SU-DHL-6 (cell line): ENCODE measurements around the gene SYTL1.
A peak's percentile ranks its signal among the peaks of the same experiment; 100 is the strongest.

Experiments used
- H2AFZ ChIP-seq: fragments of 200-600 bp; sonication (generic); 2 replicates; pipeline ENCODE4 v1.6.1; 2014; ENCODE audit warnings: low read depth, mild to moderate bottlenecking, moderate library complexity, mixed read lengths, antibody characterized with exemption, low read length; ENCODE audit not compliant: severe bottlenecking
- H3F3A ChIP-seq: fragments of 200-600 bp; shearing (Covaris generic); 2 replicates; pipeline ENCODE4 v1.6.0; 2016; ENCODE audit warnings: antibody characterized with exemption, mild to moderate bottlenecking; ENCODE audit not compliant: insufficient read depth
- H3K27ac ChIP-seq: fragments of 200-600 bp; sonication (generic); 2 replicates; pipeline ENCODE4 v1.5.1; 2016; ENCODE audit warnings: low read depth, mild to moderate bottlenecking, low read length, moderate library complexity, mixed read lengths
- H3K27me3 ChIP-seq: fragments of 200-600 bp; sonication (generic), shearing (Covaris generic); 2 replicates; pipeline ENCODE4 v1.6.0; 2014; ENCODE audit warnings: mild to moderate bottlenecking, low read length
- H3K36me3 ChIP-seq: fragments of 200-600 bp; sonication (generic); 2 replicates; pipeline ENCODE4 v1.6.1; 2014; ENCODE audit warnings: mild to moderate bottlenecking, low read length, mixed read lengths
- H3K4me2 ChIP-seq: fragments of 300-600, 200-600 bp; shearing (Covaris generic), sonication (generic); 2 replicates; pipeline ENCODE4 v1.6.0; 2014; ENCODE audit warnings: low read length, low read depth, mild to moderate bottlenecking; ENCODE audit not compliant: poor library complexity, severe bottlenecking
- H3K4me3 ChIP-seq: fragments of 200-600 bp; sonication (generic); 2 replicates; pipeline ENCODE4 v1.5.1; 2014; ENCODE audit warnings: antibody characterized with exemption, low read length, mild to moderate bottlenecking, mixed read lengths; ENCODE audit not compliant: insufficient read depth, poor library complexity, severe bottlenecking
- H3K79me2 ChIP-seq: fragments of 200-600 bp; sonication (generic); 2 replicates; pipeline ENCODE4 v1.6.1; 2014; ENCODE audit warnings: mild to moderate bottlenecking, low read length, moderate library complexity; ENCODE audit not compliant: insufficient read depth
- H3K9ac ChIP-seq: fragments of 200-600 bp; sonication (generic); 2 replicates; pipeline ENCODE4 v1.7.0; 2014; ENCODE audit warnings: mild to moderate bottlenecking, low read length
- H3K9me2 ChIP-seq: fragments of 200-600 bp; sonication (generic); replicated peaks from 2 replicates; pipeline ENCODE4 v1.6.1; 2014; ENCODE audit warnings: low read length; ENCODE audit not compliant: insufficient read depth
- H3K9me3 ChIP-seq: fragments of 200-600 bp; sonication (generic); 2 replicates; pipeline ENCODE4 v1.6.1; 2014; ENCODE audit warnings: low read length, mixed read lengths; ENCODE audit not compliant: insufficient read depth
- H4K20me1 ChIP-seq: fragments of 200-600 bp; sonication (generic); 2 replicates; pipeline ENCODE4 v1.6.1; 2014; ENCODE audit warnings: low read depth, mild to moderate bottlenecking, antibody characterized with exemption, low read length, moderate library complexity, mixed read lengths
- CTCF ChIP-seq: fragments of 200-600 bp; sonication (generic); IDR thresholded peaks from one replicate; pipeline ENCODE4 v1.5.1; 2017; ENCODE audit warnings: antibody characterized with exemption, mild to moderate bottlenecking, low read length, moderate library complexity; ENCODE audit not compliant: insufficient read depth, poor library complexity, severe bottlenecking
- EZH2phosphoT487 ChIP-seq: fragments of 200-600 bp; sonication (generic), shearing (Covaris generic); conservative IDR thresholded peaks from 2 replicates; pipeline ENCODE4 v1.6.1; 2018; ENCODE audit warnings: mild to moderate bottlenecking, antibody characterized with exemption, low read length, moderate library complexity, mixed read lengths

SYTL1 gene

GRCh38 chr1:27339213-27339612 lies 2.6 kb upstream of the SYTL1 start:
- H3K27ac ChIP-seq = peak overlapping the region; percentile 91; the same call in 1 of the 2 replicates
- H4K20me1 ChIP-seq = no peaks in the 10 kb centered on the region
- H3K9ac ChIP-seq = no peak overlapping the region
- no peaks in the 10 kb centered on the region for H3K27me3 ChIP-seq
- no peak overlapping the region for H3K4me2 ChIP-seq
- H3F3A ChIP-seq = peaks cover 21% of the 10 kb centered on the region
- H3K9me3 ChIP-seq = no peaks in the 10 kb centered on the region
- H3K36me3 ChIP-seq = no peaks in the 10 kb centered on the region
- H3K4me3 ChIP-seq = no peak overlapping the region
- H3K9me2 ChIP-seq = no peaks in the 10 kb centered on the region
- no peak for TF ChIP-seq CTCF
- no peak for TF ChIP-seq EZH2phosphoT487
- H2AFZ ChIP-seq = no peak overlapping the region
- peaks cover 5% of the 10 kb centered on the region; the same call in 1 of the 2 replicates for H3K79me2 ChIP-seq

DNA sequence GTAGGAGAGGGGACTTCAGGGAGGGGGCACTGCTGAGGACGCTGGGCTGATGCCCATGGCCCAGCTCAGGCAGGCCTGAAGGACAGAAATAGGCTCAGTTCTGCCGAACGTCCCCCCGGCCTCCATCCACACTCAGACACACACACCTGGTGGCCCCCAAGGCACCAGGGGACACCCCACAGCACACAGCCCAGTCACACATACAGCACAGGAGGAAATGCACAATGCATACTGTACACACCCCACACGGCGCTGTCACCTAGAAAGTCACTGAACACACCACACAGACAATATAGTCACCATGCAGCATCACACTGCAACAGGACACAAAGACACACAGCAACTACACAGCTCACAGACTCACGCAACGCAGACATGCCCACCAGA lies 562 bp downstream of the SYTL1 start:
- H3F3A ChIP-seq = peaks cover 21% of the 10 kb centered on the region
- H3K27ac ChIP-seq = peak overlapping the region; percentile 91
- peak overlapping the region; percentile 95 for H3K4me3 ChIP-seq
- H2AFZ ChIP-seq = peak overlapping the region; percentile 65
- no peaks in the 10 kb centered on the region for H3K27me3 ChIP-seq
- no peaks in the 10 kb centered on the region for H4K20me1 ChIP-seq
- peaks cover 5% of the 10 kb centered on the region; the same call in 1 of the 2 replicates for H3K79me2 ChIP-seq
- H3K36me3 ChIP-seq = no peaks in the 10 kb centered on the region
- H3K9ac ChIP-seq = peak overlapping the region; percentile 95
- TF ChIP-seq CTCF = no peak
- no peak for TF ChIP-seq EZH2phosphoT487
- no peaks in the 10 kb centered on the region for H3K9me3 ChIP-seq
- peak overlapping the region; percentile 95 for H3K4me2 ChIP-seq
- H3K9me2 ChIP-seq = no peaks in the 10 kb centered on the region

GRCh38 chr1:27342778-27343638 lies 1.2 kb downstream of the SYTL1 start:
- no peaks in the 10 kb centered on the region for H3K36me3 ChIP-seq
- no peaks in the 10 kb centered on the region for H3K9me2 ChIP-seq
- peak overlapping the region; percentile 95 for H3K4me3 ChIP-seq
- H3K27ac ChIP-seq = peak overlapping the region; percentile 91
- no peaks in the 10 kb centered on the region for H4K20me1 ChIP-seq
- no peak for TF ChIP-seq EZH2phosphoT487
- TF ChIP-seq CTCF = no peak
- peaks cover 21% of the 10 kb centered on the region for H3F3A ChIP-seq
- H2AFZ ChIP-seq = peak overlapping the region; percentile 35
- H3K9ac ChIP-seq = peak overlapping the region; percentile 95
- H3K4me2 ChIP-seq = peak overlapping the region; percentile 95
- H3K9me3 ChIP-seq = no peaks in the 10 kb centered on the region
- H3K79me2 ChIP-seq = peaks cover 5% of the 10 kb centered on the region; the same call in 1 of the 2 replicates
- no peaks in the 10 kb centered on the region for H3K27me3 ChIP-seq
